Measurements from ENCODE around the gene TNFSF15.

Gene TNFSF15

DNA sequence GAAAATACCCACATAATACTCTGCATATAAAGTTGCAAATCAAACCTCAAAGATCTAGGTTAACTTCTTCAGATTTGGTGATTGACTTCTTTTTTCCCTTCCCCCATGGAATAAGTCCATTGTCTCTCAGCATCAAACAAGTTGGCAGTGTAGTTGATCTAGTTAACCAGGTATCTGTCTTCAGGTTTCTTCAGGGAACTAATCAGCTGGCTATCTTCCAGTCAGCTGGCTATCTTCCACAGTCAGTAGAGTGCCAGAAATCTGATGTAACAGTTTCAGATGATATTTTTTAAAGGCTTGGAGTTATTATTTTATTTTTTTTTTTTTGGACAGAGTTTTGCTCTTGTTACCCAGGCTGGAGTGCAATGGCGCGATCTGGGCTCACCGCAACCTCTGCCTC, 16.8 kb downstream of the TNFSF15 start:
- no peak overlapping the region for H3K4me3 ChIP-seq (ENCODE audit: low read depth, low read length)

DNA sequence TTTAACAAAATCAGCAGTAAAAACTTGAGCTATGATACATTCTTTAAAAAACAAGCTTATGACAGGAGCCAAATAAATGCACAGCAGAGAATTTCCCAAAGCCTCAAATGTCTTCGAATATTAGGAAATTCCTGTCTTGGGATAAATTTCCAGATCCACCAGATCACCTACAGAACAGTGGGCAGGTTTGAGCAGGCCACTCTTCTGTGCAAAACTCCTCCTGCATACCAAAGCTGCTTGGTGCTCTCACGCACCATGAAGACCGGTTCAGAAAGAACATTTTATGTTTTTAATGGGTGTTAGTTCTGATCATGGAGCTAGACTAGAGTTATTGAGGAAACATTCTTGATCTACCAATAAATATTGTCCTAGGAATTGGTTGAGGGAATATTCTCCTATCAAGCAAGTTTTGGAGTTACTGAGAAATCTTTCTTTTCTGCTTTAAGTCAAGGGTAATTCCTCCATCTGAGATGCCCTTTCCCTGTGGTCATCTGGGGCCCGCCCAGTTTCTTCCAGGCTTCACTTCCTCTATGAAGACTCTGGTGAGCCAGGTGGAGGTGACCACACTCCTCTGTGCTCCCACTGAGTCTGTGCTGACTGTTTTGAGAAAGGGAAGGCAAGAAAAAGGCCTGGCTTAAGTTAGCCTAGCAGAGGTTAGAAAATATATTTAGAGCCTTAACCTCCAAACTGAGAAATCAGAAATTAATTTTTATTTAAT, 17.9 kb downstream of the TNFSF15 start:
- no peak overlapping the region for H3K4me3 ChIP-seq (ENCODE audit: low read depth, low read length)

DNA sequence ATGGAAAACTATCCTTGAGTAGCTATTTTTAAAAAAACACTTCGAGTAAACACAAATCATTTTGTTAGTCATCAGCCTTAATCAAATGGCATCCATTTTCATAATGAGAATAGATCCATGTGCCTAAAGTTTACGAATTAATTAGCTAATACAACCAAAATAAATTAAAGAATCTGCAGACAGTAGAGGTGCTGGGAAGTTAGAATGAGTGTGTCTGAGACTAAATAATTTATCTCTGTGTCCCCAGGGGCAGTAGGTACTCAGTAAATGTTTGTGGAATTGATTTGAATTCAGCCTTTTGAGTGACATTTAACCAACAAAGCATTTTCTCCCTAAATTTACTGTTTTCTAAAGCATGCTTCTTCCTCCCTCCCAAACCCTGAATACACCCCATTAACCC, 18.6 kb downstream of the TNFSF15 start:
- H3K4me3 ChIP-seq (ENCODE audit: low read depth, low read length), result no peak overlapping the region

DNA sequence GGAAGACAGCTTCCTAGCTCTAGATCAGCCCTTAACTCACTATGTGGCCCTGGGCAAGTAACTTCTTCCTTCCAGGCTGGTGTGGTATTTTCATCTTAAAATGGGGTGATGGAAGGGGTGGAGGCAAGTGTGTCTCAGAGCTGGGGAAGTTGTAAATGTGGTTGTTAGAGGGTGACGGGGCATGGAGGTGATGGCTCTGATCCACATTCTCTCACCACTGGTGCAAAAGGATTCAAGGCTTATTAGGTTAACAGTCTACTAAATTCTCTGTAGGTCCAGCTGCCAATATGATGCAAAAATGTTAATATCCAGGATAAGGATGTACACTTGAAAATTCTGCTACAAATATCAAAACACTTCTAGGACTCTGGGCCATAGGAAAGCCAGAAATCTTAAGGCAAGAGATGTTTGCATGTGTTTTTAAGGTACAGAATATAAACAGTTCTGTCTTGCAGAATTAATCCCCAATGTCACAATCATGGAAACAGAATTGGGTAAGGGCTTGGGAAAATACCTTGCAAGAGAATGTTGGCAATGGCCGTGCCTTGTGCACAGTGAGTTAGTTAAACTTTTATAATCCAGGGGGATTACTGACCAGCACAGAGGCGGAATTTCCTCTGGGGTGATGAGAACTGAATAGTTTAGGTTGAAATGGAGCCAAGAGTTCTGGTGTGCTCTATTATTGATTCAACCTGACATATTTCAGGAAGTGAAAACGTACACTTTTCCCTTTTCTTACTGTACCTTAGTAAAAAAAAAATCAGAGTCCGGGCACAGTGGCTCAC, 19.8 kb downstream of the TNFSF15 start:
- no peak overlapping the region for H3K4me3 ChIP-seq (ENCODE audit: low read depth, low read length)

DNA sequence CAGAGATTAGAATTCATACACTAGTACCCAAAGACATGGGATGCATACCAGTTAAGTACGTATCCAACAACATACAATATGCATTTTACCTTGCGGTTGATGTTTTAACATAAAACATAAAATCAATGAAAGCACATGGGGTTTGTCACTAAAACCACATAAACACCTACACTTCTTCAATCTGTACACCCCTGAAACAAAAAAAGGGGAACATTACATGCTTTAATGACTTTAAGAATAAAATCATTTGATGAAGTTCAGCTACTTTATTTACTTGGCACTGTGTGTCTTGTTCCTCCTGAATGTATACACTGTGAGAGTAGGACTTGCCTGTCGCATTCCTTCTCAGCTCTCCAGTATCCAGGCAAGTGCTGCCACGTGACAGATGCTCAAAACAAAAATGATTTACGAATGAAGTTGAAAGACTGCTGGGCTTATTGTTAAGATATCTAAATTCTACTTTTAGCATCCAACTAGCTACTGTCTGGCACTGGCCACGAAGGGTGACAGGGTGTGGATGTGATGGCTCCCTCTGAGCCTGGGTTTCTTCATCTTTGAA, 21.0 kb downstream of the TNFSF15 start:
- no peak overlapping the region for H3K4me3 ChIP-seq (ENCODE audit: low read depth, low read length)

DNA sequence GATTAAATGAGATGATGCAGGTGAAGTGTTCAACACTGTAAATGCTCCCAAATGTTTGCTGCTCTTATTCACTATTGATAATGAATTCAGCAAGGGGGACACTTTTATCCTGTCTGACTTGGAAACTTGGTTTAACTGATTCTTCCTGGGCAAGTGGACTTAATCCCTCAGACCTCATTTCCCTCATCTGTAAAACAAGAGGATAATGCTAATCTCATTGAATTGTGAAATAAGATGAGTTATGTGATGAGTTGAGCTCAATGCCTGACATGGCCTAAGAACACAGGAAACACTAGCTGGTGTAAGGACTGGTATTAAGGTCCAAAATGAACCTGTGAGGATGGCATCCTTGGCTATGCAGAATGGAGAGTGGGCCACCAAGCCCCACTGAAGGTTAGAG, 23.3 kb downstream of the TNFSF15 start:
- no peak overlapping the region for H3K4me3 ChIP-seq (ENCODE audit: low read depth, low read length)

DNA sequence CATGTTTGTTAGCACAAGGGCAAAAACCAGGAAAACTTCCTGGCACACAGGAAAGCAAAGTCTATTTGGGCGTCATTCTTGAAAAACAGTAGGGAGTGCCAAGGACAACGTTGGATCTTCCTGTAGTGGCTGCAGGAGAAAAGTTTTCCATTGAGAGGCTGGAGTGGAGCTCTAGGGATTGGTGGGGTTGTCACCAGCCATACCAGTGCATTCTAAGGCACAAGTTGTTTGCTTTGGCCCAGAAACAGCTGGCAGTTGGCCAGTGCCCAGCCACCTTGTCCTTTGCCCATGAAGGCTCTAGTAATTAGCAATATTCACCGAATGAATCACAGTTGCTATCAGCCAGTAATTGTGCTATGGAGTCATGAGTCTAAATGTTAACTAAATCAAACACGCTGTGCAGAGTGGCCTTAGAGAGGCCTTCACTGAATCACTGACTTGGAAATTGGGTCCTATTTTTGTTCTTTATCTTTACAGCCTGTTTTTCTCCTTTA, 26.4 kb downstream of the TNFSF15 start:
- no peak overlapping the region for H3K4me3 ChIP-seq (ENCODE audit: low read depth, low read length)

DNA sequence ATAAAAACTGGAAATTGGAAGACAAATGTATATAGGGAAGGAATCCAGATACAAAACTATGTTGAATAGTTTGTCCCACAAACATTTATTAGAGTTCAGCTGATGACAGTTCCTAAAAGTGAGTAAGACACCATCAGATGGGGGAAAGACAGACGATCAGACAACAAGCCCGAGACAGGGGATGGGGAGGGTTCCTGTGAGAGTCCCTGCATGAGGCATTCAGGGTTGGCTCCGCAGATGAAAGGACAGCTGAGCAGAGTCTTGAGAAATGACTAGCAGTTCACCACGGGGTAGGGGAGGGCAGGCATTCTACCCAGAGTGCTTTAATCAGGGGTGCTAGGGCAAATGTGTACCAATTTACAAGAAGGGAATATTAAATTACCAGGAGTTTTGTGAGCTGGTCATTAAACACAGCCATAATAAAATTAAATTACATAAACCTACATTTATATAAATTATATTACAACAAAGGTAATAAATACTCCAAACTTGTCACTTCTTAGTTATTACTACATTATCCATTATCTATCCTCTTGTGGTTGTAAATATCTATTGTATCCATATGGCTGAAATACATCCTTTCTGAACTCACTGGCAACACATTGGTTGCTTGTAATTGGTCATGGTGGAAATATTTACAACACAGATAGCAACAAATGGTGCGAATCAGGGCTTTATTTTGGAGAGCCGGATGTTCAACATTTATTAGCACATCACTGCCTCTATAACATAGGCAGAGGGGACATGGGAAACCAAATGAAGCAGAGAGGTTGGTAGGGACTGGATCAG, 27.8 kb downstream of the TNFSF15 start:
- no peak overlapping the region for H3K4me3 ChIP-seq (ENCODE audit: low read depth, low read length)

DNA sequence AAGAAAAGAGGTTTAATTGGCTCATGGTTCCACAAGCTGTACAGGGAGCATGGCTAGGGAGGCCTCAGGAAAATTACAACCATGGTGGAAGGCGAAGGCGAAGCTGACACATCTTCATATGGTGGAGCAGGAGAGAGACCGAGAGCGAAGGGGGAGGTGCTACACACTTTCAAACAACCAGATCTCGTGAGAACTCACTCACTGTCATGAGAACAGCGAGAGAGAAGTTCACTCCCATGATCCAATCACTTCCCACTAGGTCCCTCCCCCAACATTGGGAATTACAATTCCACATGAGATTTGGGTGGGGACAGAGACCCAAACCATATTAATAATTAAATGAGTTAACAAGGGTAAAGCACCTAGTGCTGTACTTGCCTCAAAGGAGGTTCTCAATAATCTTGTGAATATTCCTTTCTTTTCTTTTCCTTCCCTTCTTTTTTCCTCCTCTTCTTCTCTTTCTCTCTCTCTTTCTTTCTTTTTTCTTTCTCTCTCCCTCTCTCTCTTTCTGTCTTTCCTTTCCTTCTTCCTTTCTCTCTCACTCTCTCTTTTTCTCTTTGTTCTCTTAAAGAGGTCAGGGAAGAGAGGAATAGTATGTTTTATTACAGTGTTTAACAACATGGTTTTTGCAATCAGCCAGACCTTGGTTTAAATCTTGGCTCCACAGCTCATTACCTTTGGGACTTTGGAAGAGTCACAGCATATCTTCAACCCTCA, 29.0 kb downstream of the TNFSF15 start:
- H3K4me3 ChIP-seq (ENCODE audit: low read depth, low read length), result no peak overlapping the region

DNA sequence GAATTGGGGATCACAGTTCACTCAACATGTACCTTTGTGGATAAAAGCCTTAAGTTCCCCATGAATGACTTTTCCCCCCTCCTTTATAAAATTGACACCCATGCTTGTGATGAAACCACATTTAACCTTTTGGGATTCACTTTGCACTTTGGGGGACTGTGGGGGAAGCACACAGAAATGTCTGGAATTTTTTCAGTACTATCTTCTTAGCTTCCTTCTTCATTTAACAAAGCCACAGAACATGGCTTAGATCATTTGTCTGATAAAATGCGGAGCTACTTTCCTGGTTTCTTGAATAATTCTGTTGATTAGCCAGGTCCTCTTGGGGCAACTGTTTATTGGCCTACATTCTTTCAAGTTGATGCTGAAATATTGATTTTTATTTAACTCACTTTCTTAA, 29.9 kb downstream of the TNFSF15 start:
- H3K4me3 ChIP-seq (ENCODE audit: low read depth, low read length), result no peak overlapping the region

DNA sequence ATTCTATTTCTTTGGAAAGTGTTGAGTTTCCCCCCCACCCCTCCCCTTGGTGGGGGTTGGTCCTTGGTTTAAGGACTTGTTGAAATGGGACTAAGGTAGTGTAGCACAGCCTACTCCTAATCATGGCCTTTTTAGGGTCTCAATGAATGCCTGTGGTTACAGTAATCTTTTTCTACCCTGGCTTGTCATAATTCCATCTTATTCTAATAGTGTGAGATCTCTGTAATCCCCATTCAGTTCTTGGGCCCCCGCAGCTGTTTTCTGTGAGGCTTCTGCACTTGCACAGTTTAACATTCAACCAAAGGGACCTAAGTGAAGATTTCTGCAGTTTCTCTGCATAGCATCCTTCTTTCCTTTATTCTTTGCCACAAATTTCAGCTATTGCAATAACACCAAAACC, 30.7 kb downstream of the TNFSF15 start:
- H3K4me3 ChIP-seq (ENCODE audit: low read depth, low read length), result no peak overlapping the region

DNA sequence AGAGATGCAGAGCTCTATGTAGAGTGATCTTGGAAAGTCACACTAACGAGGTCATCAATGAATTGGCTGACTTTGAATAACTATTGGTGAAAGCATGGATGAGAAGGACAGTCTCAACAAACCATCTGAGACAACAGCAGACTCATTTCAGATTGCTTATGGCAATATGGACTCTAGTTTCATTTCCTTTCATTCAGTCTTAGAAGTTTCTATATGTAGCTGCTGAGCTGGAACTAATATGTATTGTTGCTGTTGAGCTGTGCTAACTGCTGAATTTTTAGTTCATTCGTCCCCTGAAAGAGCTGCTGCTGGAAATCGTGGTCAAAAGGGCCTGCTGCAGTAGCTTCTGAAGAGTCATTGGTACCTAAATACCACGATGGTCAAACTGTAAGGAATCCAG, 31.3 kb downstream of the TNFSF15 start:
- no peak overlapping the region for H3K4me3 ChIP-seq (ENCODE audit: low read depth, low read length)

DNA sequence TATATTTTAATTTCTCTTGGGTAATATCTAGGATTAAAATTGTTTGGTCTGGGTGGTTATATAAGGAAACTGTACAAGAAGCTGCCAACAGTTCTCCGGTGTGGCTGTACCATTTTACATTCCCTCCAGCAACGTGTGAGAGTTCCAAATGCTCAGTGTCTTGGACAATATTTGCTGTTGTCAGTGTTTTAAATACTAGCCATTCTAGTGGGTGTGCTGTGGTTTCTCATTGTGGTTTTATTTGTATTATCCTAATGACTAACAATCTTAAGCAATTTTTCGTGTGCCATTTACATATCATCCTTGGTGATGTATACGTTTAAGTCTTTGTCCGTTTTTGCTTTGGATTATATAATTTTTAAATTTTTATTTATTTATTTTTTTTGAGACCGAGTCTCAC, 34.0 kb downstream of the TNFSF15 start:
- no peak overlapping the region for H3K4me3 ChIP-seq (ENCODE audit: low read depth, low read length)

DNA sequence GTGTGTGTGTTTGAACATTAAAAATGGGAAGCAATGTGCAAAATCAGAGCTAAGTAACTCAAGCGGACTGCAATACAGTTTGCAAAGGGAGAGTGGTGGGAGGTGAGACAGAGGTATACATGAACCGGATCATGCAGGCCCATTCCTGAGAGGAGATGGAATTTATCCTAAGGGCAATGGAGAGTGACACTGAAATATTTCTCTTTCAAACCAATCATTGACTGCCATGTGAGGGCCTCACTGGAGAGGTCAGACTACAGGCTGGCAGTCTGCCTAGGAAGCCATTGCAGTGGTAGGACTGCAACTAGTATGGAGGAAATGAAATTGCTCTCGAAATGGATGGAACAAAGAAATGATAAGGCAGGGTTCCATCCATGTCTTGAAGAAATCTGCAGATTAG, 34.8 kb downstream of the TNFSF15 start:
- no peak overlapping the region for H3K4me3 ChIP-seq (ENCODE audit: low read depth, low read length)

DNA sequence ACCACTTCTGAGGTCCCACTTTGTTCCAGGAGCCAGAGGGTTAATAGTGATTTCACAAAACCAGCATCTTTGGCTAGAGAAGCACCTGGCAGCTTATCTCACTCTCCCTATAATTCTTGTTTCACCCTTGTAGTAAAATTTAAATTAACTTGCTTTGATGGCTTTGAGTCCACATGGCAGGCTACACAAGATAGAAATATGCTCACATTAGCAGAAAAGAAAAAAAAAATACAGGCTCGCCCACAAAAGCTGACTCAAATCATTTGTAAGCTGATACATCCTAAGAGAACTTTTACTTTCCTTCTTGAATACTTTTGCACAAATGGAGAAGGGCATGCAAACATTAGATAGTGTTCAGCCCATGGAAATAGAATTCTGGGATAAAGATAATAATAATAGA, 36.2 kb downstream of the TNFSF15 start:
- H3K4me3 ChIP-seq (ENCODE audit: low read depth, low read length), result no peak overlapping the region

DNA sequence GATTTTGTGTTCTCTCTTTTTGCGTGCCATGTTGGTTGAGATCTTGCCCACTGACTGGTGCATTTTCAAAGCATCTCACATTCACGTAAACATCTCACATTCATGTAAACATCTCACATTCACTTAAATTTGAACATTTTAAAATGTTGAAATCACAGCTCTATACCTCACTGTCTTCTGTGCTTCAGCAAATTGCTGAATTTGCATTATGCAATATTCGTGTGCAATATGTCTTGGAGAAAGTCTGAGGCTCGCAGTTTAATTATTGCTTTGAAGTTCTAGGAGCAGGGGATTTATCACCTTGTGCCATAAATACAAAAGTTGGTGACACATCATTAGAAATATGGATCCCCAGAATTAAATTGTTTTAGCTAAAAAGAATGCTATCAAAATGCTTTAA, 42.6 kb downstream of the TNFSF15 start:
- no peak overlapping the region for H3K4me3 ChIP-seq (ENCODE audit: low read depth, low read length)

DNA sequence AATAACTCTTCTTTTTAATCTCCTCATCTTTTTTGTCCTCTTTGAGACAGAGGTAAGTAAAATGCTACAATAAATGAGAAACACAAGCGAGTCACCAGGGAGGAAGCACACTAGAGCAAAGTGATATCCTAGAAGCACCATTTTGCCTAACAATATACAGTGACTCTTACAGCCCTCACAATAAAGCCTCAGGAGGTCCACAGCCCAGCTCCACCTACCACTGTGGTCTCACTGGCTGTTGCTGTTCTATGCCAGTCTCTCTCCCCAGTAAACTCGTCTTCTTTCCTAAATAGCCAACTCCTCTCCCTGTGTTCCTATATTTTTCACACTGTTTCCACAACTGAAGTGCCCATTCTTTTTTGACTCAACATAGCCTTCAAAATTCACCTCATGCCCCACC, 44.3 kb downstream of the TNFSF15 start:
- H3K4me3 ChIP-seq (ENCODE audit: low read depth, low read length), result no peak overlapping the region

DNA sequence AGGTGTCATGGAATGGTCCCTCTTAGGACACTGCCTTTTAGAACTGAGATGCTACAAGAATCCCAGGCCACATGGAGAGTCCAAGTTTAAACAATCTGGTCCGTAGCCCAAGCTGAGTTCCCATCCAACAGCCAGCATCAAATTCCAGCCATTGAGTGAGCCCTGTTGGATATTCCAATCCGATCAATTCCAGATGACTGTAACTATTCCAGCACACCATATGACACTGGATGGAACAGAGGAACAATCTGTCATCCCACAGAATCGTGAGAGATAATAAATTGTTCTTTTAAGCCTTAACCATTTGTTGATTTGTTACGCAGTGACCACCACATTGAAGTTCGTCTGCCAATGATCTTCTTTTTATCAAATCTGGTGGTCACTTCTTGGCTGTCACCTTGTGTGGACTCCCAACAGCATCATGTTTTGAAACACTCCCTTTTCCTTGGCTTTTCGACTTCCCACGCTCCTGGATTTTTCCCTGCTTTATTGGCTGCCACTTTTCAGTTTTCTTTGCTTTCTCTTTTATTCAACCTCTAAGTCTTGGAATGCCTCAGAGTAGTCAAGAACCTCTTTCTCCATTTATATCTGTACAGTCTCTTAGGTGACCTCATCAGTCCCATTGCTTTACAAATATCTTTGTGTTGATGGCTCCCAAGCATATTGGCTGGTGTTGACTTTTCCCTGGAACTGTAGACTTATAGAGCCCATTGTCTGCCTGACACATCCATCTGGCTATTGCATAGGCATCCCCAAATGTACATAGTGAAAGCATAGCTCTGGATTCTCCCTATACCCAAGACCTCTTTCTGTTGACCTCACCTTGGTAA, 46.1 kb downstream of the TNFSF15 start:
- H3K4me3 ChIP-seq (ENCODE audit: low read depth, low read length), result no peak overlapping the region

DNA sequence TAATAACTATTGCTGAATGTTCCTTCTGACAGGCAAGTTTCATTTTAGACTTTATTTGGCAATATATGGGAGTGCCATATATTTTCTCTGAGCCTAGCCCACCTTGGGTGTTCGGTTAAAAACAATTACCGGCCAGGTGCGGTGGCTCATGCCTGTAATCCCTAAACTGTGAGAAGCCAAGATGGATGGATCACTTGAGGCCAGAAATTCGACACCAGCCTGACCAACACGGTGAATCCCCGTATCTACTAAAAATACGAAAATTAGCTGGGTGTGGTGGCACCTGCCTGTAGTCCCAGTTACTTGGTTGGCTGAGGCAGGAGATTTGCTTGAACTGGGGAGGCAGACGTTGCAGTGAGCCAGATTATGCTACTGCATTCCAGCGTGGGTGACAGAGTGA, 47.9 kb downstream of the TNFSF15 start:
- H3K4me3 ChIP-seq (ENCODE audit: low read depth, low read length), result no peak overlapping the region

DNA sequence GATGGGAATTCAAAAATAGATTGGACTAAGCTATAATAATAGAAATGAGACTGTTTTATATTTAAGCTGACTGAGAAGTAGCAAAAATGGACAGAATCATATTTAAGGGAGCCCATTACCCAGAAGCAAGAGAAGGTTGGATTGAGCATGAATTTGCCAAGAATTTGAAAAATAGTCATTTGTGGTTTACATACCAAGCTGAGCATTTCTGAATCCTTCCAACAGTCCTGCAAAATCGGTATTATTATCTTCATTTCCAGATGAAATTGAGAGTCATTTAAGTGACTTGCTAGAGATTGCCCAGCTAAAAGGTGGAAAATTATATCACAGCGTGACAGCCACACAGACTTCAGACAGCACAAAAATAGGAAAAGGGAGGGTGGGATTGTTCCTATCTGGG, 48.4 kb downstream of the TNFSF15 start:
- H3K4me3 ChIP-seq (ENCODE audit: low read depth, low read length), result no peak overlapping the region

All from iPS-11a (cell line).